ENCODE measurements around the gene PPP3R1. TPM values are rescaled to one million over a fixed set of nuclear protein-coding genes. Genes with fewer than 3 reads are reported as not detected.

The PPP3R1 gene
- total RNA-seq, 4 donors from 2014 or later: 16.9 to 32.3 (median 29.8) TPM

DNA sequence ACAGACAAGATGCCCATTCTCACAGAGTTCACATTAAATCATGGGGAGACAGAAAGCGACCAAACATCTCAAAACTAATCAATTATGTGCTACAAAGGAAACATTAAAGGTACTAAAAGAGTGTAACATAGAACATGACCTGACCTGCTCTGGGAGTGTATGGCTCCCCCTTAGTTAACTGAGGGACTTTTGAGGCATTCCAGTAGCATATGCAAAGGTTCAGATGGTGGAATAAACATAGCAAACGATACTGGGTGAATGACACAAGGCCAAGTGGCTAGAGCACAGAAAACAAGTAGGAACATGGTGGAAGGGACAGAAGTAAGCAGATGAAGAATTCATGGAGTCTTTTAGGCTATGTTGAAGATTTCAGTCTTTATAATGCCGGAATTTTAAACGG, 11.9 kb downstream of the PPP3R1 start:
- intact Hi-C loops (cut with DNase I; ENCODE audit: low total_unique reads) (no loop called here), in situ Hi-C loops (cut with MboI; ENCODE audit: low sequenced_read_pairs in 4 of 4) (loop anchor here in 3 of 4 donors (10.0 kb wide), 1 partner anchor 46 kb away; no protein-coding TSS in a partner anchor)
- no peak overlapping the region for H3K27ac ChIP-seq
- DNase-seq (no peak), ATAC-seq (no peak)
- H3K4me3 ChIP-seq: no peak overlapping the region
- H3K27me3 ChIP-seq: no peaks in the 10 kb centered on the region
- no peaks in the 10 kb centered on the region for H3K9me3 ChIP-seq
- H3K4me1 ChIP-seq: peaks cover 69 to 84% of the 10 kb centered on the region in 2 donors
- TF ChIP-seq, protein P1, sequence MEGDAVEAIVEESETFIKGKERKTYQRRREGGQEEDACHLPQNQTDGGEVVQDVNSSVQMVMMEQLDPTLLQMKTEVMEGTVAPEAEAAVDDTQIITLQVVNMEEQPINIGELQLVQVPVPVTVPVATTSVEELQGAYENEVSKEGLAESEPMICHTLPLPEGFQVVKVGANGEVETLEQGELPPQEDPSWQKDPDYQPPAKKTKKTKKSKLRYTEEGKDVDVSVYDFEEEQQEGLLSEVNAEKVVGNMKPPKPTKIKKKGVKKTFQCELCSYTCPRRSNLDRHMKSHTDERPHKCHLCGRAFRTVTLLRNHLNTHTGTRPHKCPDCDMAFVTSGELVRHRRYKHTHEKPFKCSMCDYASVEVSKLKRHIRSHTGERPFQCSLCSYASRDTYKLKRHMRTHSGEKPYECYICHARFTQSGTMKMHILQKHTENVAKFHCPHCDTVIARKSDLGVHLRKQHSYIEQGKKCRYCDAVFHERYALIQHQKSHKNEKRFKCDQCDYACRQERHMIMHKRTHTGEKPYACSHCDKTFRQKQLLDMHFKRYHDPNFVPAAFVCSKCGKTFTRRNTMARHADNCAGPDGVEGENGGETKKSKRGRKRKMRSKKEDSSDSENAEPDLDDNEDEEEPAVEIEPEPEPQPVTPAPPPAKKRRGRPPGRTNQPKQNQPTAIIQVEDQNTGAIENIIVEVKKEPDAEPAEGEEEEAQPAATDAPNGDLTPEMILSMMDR (IDR thresholded peaks at IDR 0.05 in 4 of 5, conservative IDR thresholded peaks at IDR 0.05 in 1 of 5): no peak
- no peak for TF ChIP-seq POLR2A (IDR thresholded peaks at IDR 0.05)
- no peaks in the 10 kb centered on the region for H3K36me3 ChIP-seq

DNA sequence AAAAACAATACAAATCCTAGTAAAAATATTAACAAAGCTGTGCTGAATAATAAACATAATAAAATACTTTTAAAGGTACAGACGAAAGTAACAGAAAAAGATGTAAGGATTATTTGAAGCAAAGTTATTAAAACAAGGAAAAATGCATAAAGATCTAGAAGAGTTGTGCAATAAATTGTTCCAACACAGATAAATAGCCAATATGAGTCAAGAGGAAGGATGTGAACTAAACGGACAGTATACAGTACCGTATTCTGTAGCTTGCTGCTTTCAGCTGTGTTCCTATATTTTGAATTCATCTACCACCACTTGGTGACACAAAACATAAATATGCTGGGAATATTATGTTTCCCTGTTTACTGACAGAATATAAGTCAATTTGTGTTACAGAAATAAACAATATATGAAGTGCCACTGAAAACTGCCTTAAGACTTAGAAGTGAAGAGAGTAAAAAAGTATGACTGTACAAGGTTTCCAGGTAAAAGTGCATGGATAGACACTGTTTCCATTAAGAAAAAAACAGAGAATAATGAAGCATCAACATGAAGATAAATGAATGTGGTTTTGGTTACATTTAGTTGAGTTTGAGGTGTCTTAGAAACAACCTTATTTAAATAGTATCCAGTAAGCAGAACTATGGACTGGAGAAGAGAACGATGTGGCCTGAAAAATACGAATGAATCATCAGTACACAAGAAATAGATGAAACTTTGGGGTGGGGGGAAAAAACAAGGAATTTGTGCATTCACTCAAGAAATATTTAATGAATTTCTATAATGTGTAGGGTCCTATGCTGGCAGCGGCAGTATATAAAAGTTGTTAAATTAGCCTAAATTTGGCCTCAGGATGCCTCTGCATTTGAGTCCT, 13.1 kb downstream of the PPP3R1 start:
- ATAC-seq: no peak
- in situ Hi-C loops (cut with MboI; ENCODE audit: low sequenced_read_pairs in 4 of 4) (no loop called here), intact Hi-C loops (cut with DNase I; ENCODE audit: low total_unique reads) (no loop called here)
- no peak for DNase-seq
- no peaks in the 10 kb centered on the region for H3K9me3 ChIP-seq
- H3K4me1 ChIP-seq: peaks cover 67 to 79% of the 10 kb centered on the region in 2 donors
- no peak overlapping the region for H3K4me3 ChIP-seq
- H3K27me3 ChIP-seq: no peaks in the 10 kb centered on the region
- TF ChIP-seq, protein P1 (IDR thresholded peaks at IDR 0.05 in 4 of 5, conservative IDR thresholded peaks at IDR 0.05 in 1 of 5): no peak
- TF ChIP-seq POLR2A (IDR thresholded peaks at IDR 0.05): no peak
- H3K27ac ChIP-seq: peak overlapping the region in 1 of 4 donors; percentile 8
- H3K36me3 ChIP-seq: no peaks in the 10 kb centered on the region

DNA sequence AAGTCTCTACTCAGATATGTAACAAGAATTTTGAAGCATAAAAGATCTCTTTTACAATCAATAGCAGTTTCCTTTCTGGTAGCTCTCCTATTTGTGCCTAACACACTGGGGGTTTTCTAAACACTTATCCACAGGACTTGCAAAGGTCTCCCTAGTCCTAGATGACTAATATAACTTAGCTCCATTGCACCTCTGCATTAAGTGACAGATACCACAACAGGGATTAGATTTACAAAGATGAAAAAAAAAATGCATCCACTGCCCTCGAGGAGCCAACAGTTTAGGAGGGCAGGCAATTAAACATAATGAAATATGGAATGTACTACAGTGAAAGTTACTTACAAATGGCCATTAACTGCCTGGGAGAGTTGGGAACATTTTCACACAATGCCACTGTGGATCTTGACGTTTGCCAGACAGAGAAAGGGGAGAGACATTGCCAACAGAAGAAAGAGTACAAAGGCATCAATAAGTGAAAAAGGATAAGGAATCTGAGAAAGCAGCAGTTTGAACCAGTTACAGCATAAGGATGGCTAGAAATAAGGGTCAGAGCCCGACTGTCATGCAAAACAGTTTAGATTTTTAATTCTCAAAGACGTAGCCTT, 14.3 kb downstream of the PPP3R1 start:
- intact Hi-C loops (cut with DNase I; ENCODE audit: low total_unique reads): no loop called here

DNA sequence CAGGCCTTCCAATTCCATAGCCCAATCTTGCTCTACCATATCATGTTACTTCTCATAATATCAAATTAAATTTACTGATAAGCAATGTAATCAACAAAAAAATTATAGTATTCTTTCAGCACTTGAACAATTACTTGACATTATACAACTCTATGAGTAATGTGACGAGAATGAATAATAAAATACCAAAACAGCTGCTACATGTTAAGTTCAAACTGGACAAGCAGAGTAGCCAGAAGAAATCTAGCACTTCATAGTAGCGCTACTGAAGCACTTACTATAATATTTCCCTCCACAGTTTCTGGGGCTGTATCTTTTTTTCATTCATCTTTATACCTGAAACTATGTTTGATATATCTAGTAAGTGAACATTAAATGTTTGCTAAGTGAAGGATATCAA, 14.9 kb downstream of the PPP3R1 start:
- TF ChIP-seq POLR2A (IDR thresholded peaks at IDR 0.05): no peak
- TF ChIP-seq, protein P1 (IDR thresholded peaks at IDR 0.05 in 4 of 5, conservative IDR thresholded peaks at IDR 0.05 in 1 of 5): no peak
- no peaks in the 10 kb centered on the region for H3K9me3 ChIP-seq
- H3K4me1 ChIP-seq: peaks cover 70 to 74% of the 10 kb centered on the region in 2 donors
- no peak for ATAC-seq
- in situ Hi-C loops (cut with MboI; ENCODE audit: low sequenced_read_pairs in 4 of 4): no loop called here
- no peaks in the 10 kb centered on the region for H3K27me3 ChIP-seq
- peak overlapping the region in 1 of 4 donors; percentile 8 for H3K27ac ChIP-seq
- no peaks in the 10 kb centered on the region for H3K36me3 ChIP-seq
- intact Hi-C loops (cut with DNase I; ENCODE audit: low total_unique reads): no loop called here
- DNase-seq: no peak
- H3K4me3 ChIP-seq: no peak overlapping the region

More for the DNA sequence above, 14.3 kb downstream of the PPP3R1 start:
- Histone ChIP-seq H3K9me3 (no peaks in the 10 kb centered on the region), H3K4me1 (peaks cover 72 to 74% of the 10 kb centered on the region in 2 donors), H3K4me3 (no peak overlapping the region), H3K36me3 (no peaks in the 10 kb centered on the region), H3K27ac (peak overlapping the region in 1 of 4 donors; percentile 8), H3K27me3 (no peaks in the 10 kb centered on the region)
- ATAC-seq (no peak), DNase-seq (no peak)
- TF ChIP-seq POLR2A (IDR thresholded peaks at IDR 0.05): no peak
- TF ChIP-seq, protein P1 (IDR thresholded peaks at IDR 0.05 in 4 of 5, conservative IDR thresholded peaks at IDR 0.05 in 1 of 5): no peak
- in situ Hi-C loops (cut with MboI; ENCODE audit: low sequenced_read_pairs in 4 of 4): no loop called here
